SK-MEL-5 (cell line): ENCODE measurements around the gene ZNF316. TPM values are rescaled to one million over a fixed set of nuclear protein-coding genes. Genes with fewer than 3 reads are reported as not detected.
"Not testable (repeated sequence)": the region's sequence is repeated elsewhere in the genome, so short reads cannot be mapped to it uniquely, and the experiment has no call there.

Experiments
- DNase-seq: peaks from one replicate; pipeline ENCODE4 v3.0.0-alpha.2; 2016; ENCODE audit warnings: low read depth, low spot score
- in situ Hi-C: cut with HindIII; loops from 2 replicates; pipeline ENCODE4 v1.10.0; 2016; ENCODE audit warnings: low sequenced_read_pairs, high pct_unique_total_duplicates, low pct_unique_long_range_greater_than_20kb
- total RNA-seq: library from RNA; depleted of rRNA; stranded (reverse); fragments of >200 nt; shearing (Covaris generic); gene quantifications from 2 replicates; pipeline ENCODE4 v1.2.3, GENCODE V29; 2014

ZNF316 gene
- total RNA-seq, 1 experiment from 2014 or later: 18.3 TPM

- in situ Hi-C loops: no loop called here
- DNase-seq: no peak
Observed at GRCh38 chr7:6653071-6654003, 16.2 kb downstream of the ZNF316 start.

GRCh38 chr7:6654113-6654841 is 17.2 kb downstream of the ZNF316 start:
- DNase-seq: no peak
- in situ Hi-C loops: no loop called here

DNA sequence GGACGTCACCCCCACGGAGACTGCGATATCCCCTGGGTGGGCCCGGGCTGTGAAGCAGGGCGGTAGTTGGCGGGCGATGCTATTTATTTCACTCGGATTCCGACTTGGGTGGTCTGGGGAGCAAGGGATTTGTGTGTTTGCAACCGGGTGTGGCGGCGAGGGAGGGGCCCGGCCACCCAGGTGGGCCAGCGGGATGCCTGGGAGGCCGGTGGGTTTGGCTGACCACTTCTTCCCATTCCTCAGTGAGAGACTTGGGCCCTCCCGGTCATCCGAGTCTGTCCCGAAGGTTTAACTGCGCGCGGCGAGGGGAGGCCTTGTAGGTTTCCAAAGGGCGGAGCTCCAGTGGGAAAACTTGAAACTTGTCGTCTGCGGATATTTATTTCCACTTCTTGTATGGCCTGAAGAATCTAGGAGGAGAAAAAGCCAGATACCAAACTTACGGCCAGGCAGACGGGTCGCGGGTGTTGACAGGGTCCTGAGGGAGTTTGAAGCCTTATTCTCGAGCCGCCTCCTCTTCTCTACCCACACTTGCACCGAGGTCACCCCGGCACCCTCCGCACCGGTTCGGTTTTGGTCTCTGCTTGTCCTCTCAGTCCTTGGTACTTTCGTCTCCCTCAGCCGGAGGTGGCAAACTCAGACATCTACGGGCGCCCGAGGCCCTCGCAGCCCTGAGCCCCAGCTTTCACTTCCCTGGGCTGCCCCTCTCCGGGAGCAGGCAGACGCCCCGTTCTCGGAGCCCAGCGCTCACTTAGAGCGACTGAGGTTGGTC is 17.9 kb downstream of the ZNF316 start:
- in situ Hi-C loops: no loop called here

GRCh38 chr7:6655636-6656385 is 18.7 kb downstream of the ZNF316 start:
- in situ Hi-C loops: no loop called here
- DNase-seq: no peak

More for the DNA sequence above, 17.9 kb downstream of the ZNF316 start:
- no peak for DNase-seq

DNA sequence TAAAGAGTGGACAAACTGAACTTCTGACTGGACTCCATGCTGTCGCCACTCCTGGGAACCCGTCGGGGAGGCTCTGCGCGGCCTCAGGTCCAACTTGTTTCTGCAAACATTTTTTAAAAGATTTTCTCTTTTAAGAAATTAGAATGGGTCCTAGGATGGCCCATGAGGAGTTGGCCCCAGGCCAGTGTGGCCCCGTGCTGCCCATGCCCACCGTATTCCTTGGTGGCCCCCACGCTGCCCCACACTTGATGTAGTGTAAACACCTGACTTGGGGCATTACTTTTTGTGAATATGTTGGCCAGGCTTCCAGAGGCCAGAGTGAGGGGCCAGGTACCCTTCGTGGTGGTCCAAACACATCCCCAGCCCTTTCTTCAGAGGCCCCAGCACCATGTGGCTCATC is 19.3 kb downstream of the ZNF316 start:
- no peak for DNase-seq
- in situ Hi-C loops: no loop called here

- in situ Hi-C loops: no loop called here
- DNase-seq: no peak
Observed at GRCh38 chr7:6658618-6659345, 21.7 kb downstream of the ZNF316 start.

DNA sequence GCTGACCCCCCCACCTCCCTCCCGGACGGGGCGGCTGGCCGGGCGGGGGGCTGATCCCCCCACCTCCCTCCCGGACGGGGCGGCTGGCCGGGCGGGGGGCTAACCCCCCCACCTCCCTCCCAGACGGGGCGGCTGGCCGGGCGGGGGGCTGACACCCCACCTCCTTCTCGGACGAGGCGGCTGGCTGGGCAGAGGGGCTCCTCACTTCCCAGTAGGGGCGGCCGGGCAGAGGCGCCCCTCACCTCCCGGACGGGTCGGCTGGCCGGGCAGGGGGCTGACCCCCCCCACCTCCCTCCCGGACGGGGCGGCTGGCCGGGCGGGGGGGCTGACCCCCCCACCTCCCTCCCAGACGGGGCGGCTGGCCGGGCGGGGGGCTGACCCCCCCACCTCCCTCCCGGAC is 33.7 kb downstream of the ZNF316 start:
- in situ Hi-C loops: not testable (repeated sequence)

DNA sequence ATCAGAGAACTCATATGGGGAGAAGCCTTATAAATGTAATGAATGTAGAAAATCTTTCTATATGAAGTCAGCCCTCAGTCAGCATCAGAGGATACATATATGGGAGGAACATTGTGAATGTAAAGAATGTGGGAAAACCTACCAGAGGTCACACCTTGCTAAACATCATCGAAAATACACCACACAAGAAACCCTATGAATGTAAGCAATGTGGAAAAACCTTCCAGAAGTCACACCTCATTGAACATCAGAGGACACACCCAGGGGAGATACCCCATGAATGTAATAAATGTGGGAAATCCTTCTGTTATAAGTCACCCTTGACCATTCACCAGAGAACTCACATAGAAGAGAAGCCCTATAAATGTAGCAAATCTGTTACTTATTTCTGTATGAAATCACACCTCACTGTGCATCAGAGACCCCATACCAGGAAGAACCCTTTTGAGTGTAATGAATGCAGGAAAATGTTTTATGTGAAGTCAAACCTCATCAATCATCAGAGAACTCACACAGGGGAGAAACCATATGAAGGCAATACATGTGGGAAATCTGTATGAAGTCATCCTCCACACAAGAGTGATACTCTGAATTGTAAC is 38.8 kb downstream of the ZNF316 start:
- in situ Hi-C loops: no loop called here
- DNase-seq: no peak

More for the DNA sequence above, 33.7 kb downstream of the ZNF316 start:
- not testable (repeated sequence) for DNase-seq

GRCh38 chr7:6680146-6680545 is 43.0 kb downstream of the ZNF316 start:
- in situ Hi-C loops: no loop called here
- peak; percentile 73 for DNase-seq

- in situ Hi-C loops: no loop called here
- no peak for DNase-seq
Observed at GRCh38 chr7:6691103-6691502, 54.0 kb downstream of the ZNF316 start.

- DNase-seq: no peak
- in situ Hi-C loops: no loop called here
Observed at GRCh38 chr7:6691609-6692106, 54.5 kb downstream of the ZNF316 start.

GRCh38 chr7:6700793-6701192 is 63.7 kb downstream of the ZNF316 start:
- no peak for DNase-seq
- in situ Hi-C loops: no loop called here

GRCh38 chr7:6701860-6702259 is 64.7 kb downstream of the ZNF316 start:
- in situ Hi-C loops: no loop called here
- no peak for DNase-seq
